Measurements from ENCODE around the gene DYNC1H1.
A peak's percentile ranks its signal among the peaks of the same experiment; 100 is the strongest.

DYNC1H1 gene

GRCh38 chr14:102084931-102085330 is 120.6 kb downstream of the DYNC1H1 start:
- ChIA-PET CTCF (interaction anchor here (0.9 to 2.1 kb wide), 2 partner anchors 11 to 124 kb away, joined by 4 to 7 read pairs; no protein-coding TSS in a partner anchor), POLR2A (interaction anchor here (1.1 to 1.2 kb wide), 2 partner anchors 22 to 93 kb away, joined by 3 to 5 read pairs; no protein-coding TSS in a partner anchor)
- H3K36me3 ChIP-seq (ENCODE audit: control insufficient read depth in 2 of 2, insufficient read depth in 1 of 2, low read length in 2 of 2), result peaks cover 45 to 64% of the 10 kb centered on the region in 2 experiments
- H3K27ac ChIP-seq (ENCODE audit: extremely low read depth, low read depth, low read length), result no peak overlapping the region; the same call in 1 of the 2 replicates
- peaks cover 8% of the 10 kb centered on the region; the same call in 1 of the 2 replicates for H3K4me1 ChIP-seq (ENCODE audit: control insufficient read depth, insufficient read depth, low read length)
- H3K9me3 ChIP-seq (ENCODE audit: control insufficient read depth, insufficient read depth, low read depth, low read length), result no peaks in the 10 kb centered on the region
- TF ChIP-seq INSM2 (tag by site-specific recombination; IDR thresholded peaks at IDR 0.05), result no peak
- TF ChIP-seq ZNF600 (tag by site-specific recombination; IDR thresholded peaks at IDR 0.05), result no peak
- no peak for TF ChIP-seq ZNF837 (tag by site-specific recombination; IDR thresholded peaks at IDR 0.05)
- TF ChIP-seq ZBTB20 (tag by site-specific recombination; IDR thresholded peaks at IDR 0.05), result no peak
- TF ChIP-seq OSR2 (tag by site-specific recombination; IDR thresholded peaks at IDR 0.05), result no peak
- no peak for TF ChIP-seq ZNF571 (tag by site-specific recombination; IDR thresholded peaks at IDR 0.05)
- TF ChIP-seq ZNF140 (tag by site-specific recombination; IDR thresholded peaks at IDR 0.05), result no peak
- no peak for TF ChIP-seq ZNF707 (tag by site-specific recombination; IDR thresholded peaks at IDR 0.05)
- TF ChIP-seq SP7 (tag by site-specific recombination; IDR thresholded peaks at IDR 0.05), result no peak
- no peak for TF ChIP-seq ZNF311 (tag by site-specific recombination; IDR thresholded peaks at IDR 0.05; ENCODE audit: borderline replicate concordance)
- TF ChIP-seq ZNF544 (tag by site-specific recombination; IDR thresholded peaks at IDR 0.05), result no peak
- peak; percentile 58; the same call in 1 of the 2 replicates for TF ChIP-seq ZNF366 (tag by site-specific recombination; conservative IDR thresholded peaks at IDR 0.05)
- TF ChIP-seq ZNF2 (tag by site-specific recombination; IDR thresholded peaks at IDR 0.05), result 0 out of 2 replicates have a peak, but pooled peaks have one; percentile 7
- no peak for TF ChIP-seq ZNF114 (tag by site-specific recombination; IDR thresholded peaks at IDR 0.05)
- no peak for TF ChIP-seq TCF7L2 (IDR thresholded peaks at IDR 0.05; ENCODE audit: borderline replicate concordance, low read depth, low read length)
- TF ChIP-seq ZNF510 (tag by site-specific recombination; IDR thresholded peaks at IDR 0.05; ENCODE audit: insufficient replicate concordance), result no peak
- H3K4me3 ChIP-seq (ENCODE audit: low read depth, low read length), result peak overlapping the region; percentile 89

GRCh38 chr14:102085488-102085887 is 121.1 kb downstream of the DYNC1H1 start:
- ChIA-PET POLR2A (interaction anchor here (1.1 to 1.4 kb wide), 4 partner anchors 8 to 229 kb away, joined by 3 to 5 read pairs (median 4); no protein-coding TSS in a partner anchor), CTCF (no interaction called here)
- Histone ChIP-seq H3K4me1 (ENCODE audit: control insufficient read depth, insufficient read depth, low read length) (peaks cover 8% of the 10 kb centered on the region; the same call in 1 of the 2 replicates), H3K27ac (ENCODE audit: extremely low read depth, low read depth, low read length) (peak overlapping the region; percentile 98; the same call in 1 of the 2 replicates), H3K36me3 (ENCODE audit: control insufficient read depth in 2 of 2, insufficient read depth in 1 of 2, low read length in 2 of 2) (peaks cover 39 to 58% of the 10 kb centered on the region in 2 experiments), H3K9me3 (ENCODE audit: control insufficient read depth, insufficient read depth, low read depth, low read length) (no peaks in the 10 kb centered on the region), H3K4me3 (ENCODE audit: low read depth, low read length) (peak overlapping the region; percentile 89)
- no peak for TF ChIP-seq GLI4 (tag by site-specific recombination; IDR thresholded peaks at IDR 0.05)
- TF ChIP-seq ZBTB8A (tag by site-specific recombination; IDR thresholded peaks at IDR 0.05), result peak; percentile 76
- no peak for TF ChIP-seq ZNF302 (tag by site-specific recombination; IDR thresholded peaks at IDR 0.05; ENCODE audit: low read depth)
- no peak for TF ChIP-seq ZSCAN23 (tag by site-specific recombination; IDR thresholded peaks at IDR 0.05)
- TF ChIP-seq ZNF37A (tag by site-specific recombination; IDR thresholded peaks at IDR 0.05), result no peak
- 0 out of 2 replicates have a peak, but pooled peaks have one; percentile 2 for TF ChIP-seq INSM2 (tag by site-specific recombination; IDR thresholded peaks at IDR 0.05)
- TF ChIP-seq ZIC2 (tag by site-specific recombination; IDR thresholded peaks at IDR 0.05), result peak; percentile 50; the same call in 1 of the 2 replicates
- peak; percentile 91 for TF ChIP-seq KLF1 (tag by site-specific recombination; IDR thresholded peaks at IDR 0.05)
- TF ChIP-seq ZSCAN18 (tag by site-specific recombination; IDR thresholded peaks at IDR 0.05), result no peak
- no peak for TF ChIP-seq ZNF366 (tag by site-specific recombination; conservative IDR thresholded peaks at IDR 0.05)
- TF ChIP-seq ZXDB (tag by site-specific recombination; IDR thresholded peaks at IDR 0.05), result no peak
- TF ChIP-seq ZNF155 (tag by site-specific recombination; IDR thresholded peaks at IDR 0.05), result no peak
- no peak for TF ChIP-seq TRIM28 (IDR thresholded peaks at IDR 0.05; ENCODE audit: borderline replicate concordance, low read length)
- no peak for TF ChIP-seq FEZF1 (tag by site-specific recombination; IDR thresholded peaks at IDR 0.05)
- no peak for TF ChIP-seq MEIS1 (CRISPR knock-in tag; IDR thresholded peaks at IDR 0.05; ENCODE audit: borderline replicate concordance)
- 0 out of 2 replicates have a peak, but pooled peaks have one; percentile 11 for TF ChIP-seq KLF8 (tag by site-specific recombination; IDR thresholded peaks at IDR 0.05)
- peak; percentile 58 for TF ChIP-seq KLF17 (tag by site-specific recombination; IDR thresholded peaks at IDR 0.05)
- no peak for TF ChIP-seq ZNF416 (tag by site-specific recombination; IDR thresholded peaks at IDR 0.05)
- peak; percentile 46 for TF ChIP-seq GLIS1 (tag by site-specific recombination; IDR thresholded peaks at IDR 0.05)
